Measurements from ENCODE around the gene RFX8.

Gene RFX8

GRCh38 chr2:101349893-101350662 lies 124.8 kb downstream of the RFX8 start:
- peak; percentile 55 for DNase-seq
- Histone ChIP-seq H3K27me3 (replicated peaks; ENCODE audit: insufficient read depth, low read length) (no peaks in the 10 kb centered on the region), H3F3A (ENCODE audit: insufficient read depth, low read length) (no peaks in the 10 kb centered on the region), H3K4me2 (ENCODE audit: low read depth, low read length) (no peak overlapping the region), H3K9me3 (replicated peaks; ENCODE audit: insufficient read depth, low read length) (no peaks in the 10 kb centered on the region), H3K36me3 (replicated peaks; ENCODE audit: insufficient read depth, low read length) (no peaks in the 10 kb centered on the region), H3K79me2 (ENCODE audit: low read length) (no peaks in the 10 kb centered on the region), H4K20me1 (ENCODE audit: insufficient read depth, low read length) (no peaks in the 10 kb centered on the region), H3K4me3 (ENCODE audit: low read length) (no peak overlapping the region), H2AFZ (ENCODE audit: low read length) (no peak overlapping the region), H3K9ac (ENCODE audit: low read length) (no peak overlapping the region), H3K9me2 (replicated peaks; ENCODE audit: insufficient read depth, low read length) (no peaks in the 10 kb centered on the region), H3K4me1 (ENCODE audit: low read length) (no peaks in the 10 kb centered on the region), H3K27ac (ENCODE audit: low read length) (no peak overlapping the region)
- peak; percentile 22; the same call in 1 of the 2 replicates for TF ChIP-seq CTCF (IDR thresholded peaks at IDR 0.05; ENCODE audit: low read length)
- no peak for TF ChIP-seq EZH2phosphoT487 (IDR thresholded peaks at IDR 0.05; ENCODE audit: low read length)

- H3K4me2 ChIP-seq (ENCODE audit: low read depth, low read length), result no peak overlapping the region
- DNase-seq, result no peak
- H3K36me3 ChIP-seq (replicated peaks; ENCODE audit: insufficient read depth, low read length), result no peaks in the 10 kb centered on the region
These were observed 126.0 kb downstream of the RFX8 start for GRCh38 chr2:101348883-101349282.

More at GRCh38 chr2:101348883-101349282, 126.0 kb downstream of the RFX8 start:
- Histone ChIP-seq H3K9me3 (replicated peaks; ENCODE audit: insufficient read depth, low read length) (no peaks in the 10 kb centered on the region), H2AFZ (ENCODE audit: low read length) (no peak overlapping the region), H3K4me1 (ENCODE audit: low read length) (no peaks in the 10 kb centered on the region), H3K9me2 (replicated peaks; ENCODE audit: insufficient read depth, low read length) (no peaks in the 10 kb centered on the region), H3K79me2 (ENCODE audit: low read length) (no peaks in the 10 kb centered on the region), H3F3A (ENCODE audit: insufficient read depth, low read length) (no peaks in the 10 kb centered on the region), H3K27me3 (replicated peaks; ENCODE audit: insufficient read depth, low read length) (no peaks in the 10 kb centered on the region), H4K20me1 (ENCODE audit: insufficient read depth, low read length) (no peaks in the 10 kb centered on the region), H3K4me3 (ENCODE audit: low read length) (no peak overlapping the region), H3K9ac (ENCODE audit: low read length) (no peak overlapping the region), H3K27ac (ENCODE audit: low read length) (no peak overlapping the region)
- TF ChIP-seq EZH2 (optimal IDR thresholded peaks at IDR 0.05; ENCODE audit: low read depth, low read length), result no peak
- no peak for TF ChIP-seq CTCF (IDR thresholded peaks at IDR 0.05; ENCODE audit: low read length)
- TF ChIP-seq EZH2phosphoT487 (IDR thresholded peaks at IDR 0.05; ENCODE audit: low read length), result no peak

All from MM.1S (cell line).